ENCODE data around the gene ALKBH4.
"Not testable (repeated sequence)": the region's sequence is repeated elsewhere in the genome, so short reads cannot be mapped to it uniquely, and the experiment has no call there.

The ALKBH4 gene

DNA sequence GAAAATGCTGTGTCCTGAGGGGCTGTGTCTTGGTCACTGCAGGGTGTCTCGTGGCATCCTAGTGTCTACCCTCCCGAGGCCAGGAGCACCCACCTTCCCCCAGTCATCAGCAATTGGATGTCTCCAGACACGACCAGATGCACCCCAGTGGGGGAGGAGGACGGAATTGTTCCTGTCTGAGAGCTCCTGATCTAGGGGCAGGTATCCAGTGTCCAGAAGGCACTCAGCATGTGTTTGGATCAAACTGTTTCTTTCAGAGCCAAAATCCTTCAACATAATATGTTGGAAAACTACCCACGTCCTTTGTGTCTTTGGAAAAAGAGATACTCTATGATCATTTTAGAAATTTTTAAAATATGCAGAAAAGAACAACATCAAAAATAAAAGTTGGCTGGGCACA lies 51.6 kb downstream of the ALKBH4 start:
- no peaks in the 10 kb centered on the region for H3K4me1 ChIP-seq (ENCODE audit: control insufficient read depth, insufficient read depth, low read length)
- H3K36me3 ChIP-seq (ENCODE audit: control insufficient read depth, insufficient read depth, low read length): peaks cover 46% of the 10 kb centered on the region
- no peaks in the 10 kb centered on the region for H3K27me3 ChIP-seq (ENCODE audit: control insufficient read depth, insufficient read depth, low read length, poor library complexity, severe bottlenecking)
- no peak overlapping the region for H3K4me3 ChIP-seq (ENCODE audit: insufficient read depth, low read depth, low read length)
- peaks cover 3% of the 10 kb centered on the region for H3K9me3 ChIP-seq (ENCODE audit: control insufficient read depth, low read length)
- 96 to 98% methylated on average over 4 to 5 of the region's 5 CpGs for WGBS, 2 experiments
- H3K27ac ChIP-seq (ENCODE audit: insufficient read depth, low read depth, low read length, poor library complexity, severe bottlenecking): no peak overlapping the region

GRCh38 chr7:102412548-102412947 lies 52.1 kb downstream of the ALKBH4 start:
- Histone ChIP-seq H3K9me3 (ENCODE audit: control insufficient read depth, low read length) (peaks cover 3% of the 10 kb centered on the region), H3K27me3 (ENCODE audit: control insufficient read depth, insufficient read depth, low read length, poor library complexity, severe bottlenecking) (no peaks in the 10 kb centered on the region), H3K4me3 (ENCODE audit: insufficient read depth, low read depth, low read length) (no peak overlapping the region), H3K27ac (ENCODE audit: insufficient read depth, low read depth, low read length, poor library complexity, severe bottlenecking) (no peak overlapping the region), H3K36me3 (ENCODE audit: control insufficient read depth, insufficient read depth, low read length) (peaks cover 51% of the 10 kb centered on the region), H3K4me1 (ENCODE audit: control insufficient read depth, insufficient read depth, low read length) (no peaks in the 10 kb centered on the region)
- WGBS, 2 experiments: 86 to 91% methylated on average over 6 of the region's 6 CpGs

DNA sequence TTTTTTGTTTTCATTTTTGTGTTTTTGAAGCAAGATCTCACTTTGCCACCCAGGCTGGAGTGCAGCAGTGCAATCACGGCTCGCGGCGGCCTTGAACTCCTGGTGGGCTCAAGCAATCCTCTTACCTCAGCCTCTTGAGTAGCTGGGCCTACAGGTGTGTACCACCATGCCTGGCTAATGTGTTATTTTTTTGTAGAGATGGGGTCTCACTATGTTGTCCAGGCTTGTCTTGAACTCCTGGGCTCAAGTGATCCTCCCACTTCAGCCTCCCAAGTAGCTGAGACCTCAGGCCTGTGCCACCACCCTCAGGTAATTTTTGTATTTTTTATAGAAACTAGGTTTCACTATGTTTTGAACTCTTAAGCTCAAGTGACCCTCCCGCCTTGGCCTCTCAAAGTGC lies 53.7 kb downstream of the ALKBH4 start:
- Histone ChIP-seq H3K36me3 (ENCODE audit: control insufficient read depth, insufficient read depth, low read length) (peaks cover 62% of the 10 kb centered on the region), H3K4me3 (ENCODE audit: insufficient read depth, low read depth, low read length) (no peak overlapping the region)

GRCh38 chr7:102410123-102410522 lies 54.5 kb downstream of the ALKBH4 start:
- H3K4me3 ChIP-seq (ENCODE audit: insufficient read depth, low read depth, low read length): no peak overlapping the region
- H3K9me3 ChIP-seq (ENCODE audit: control insufficient read depth, low read length): peaks cover 3% of the 10 kb centered on the region
- 78 to 79% methylated on average over 6 of the region's 6 CpGs for WGBS, 2 experiments
- peaks cover 65% of the 10 kb centered on the region for H3K36me3 ChIP-seq (ENCODE audit: control insufficient read depth, insufficient read depth, low read length)
- no peak overlapping the region for H3K27ac ChIP-seq (ENCODE audit: insufficient read depth, low read depth, low read length, poor library complexity, severe bottlenecking)
- H3K27me3 ChIP-seq (ENCODE audit: control insufficient read depth, insufficient read depth, low read length, poor library complexity, severe bottlenecking): no peaks in the 10 kb centered on the region
- no peaks in the 10 kb centered on the region for H3K4me1 ChIP-seq (ENCODE audit: control insufficient read depth, insufficient read depth, low read length)

More for the DNA sequence above, 53.7 kb downstream of the ALKBH4 start:
- peaks cover 3% of the 10 kb centered on the region for H3K9me3 ChIP-seq (ENCODE audit: control insufficient read depth, low read length)
- 95 to 97% methylated on average over 5 of the region's 5 CpGs for WGBS, 2 experiments
- H3K4me1 ChIP-seq (ENCODE audit: control insufficient read depth, insufficient read depth, low read length): no peaks in the 10 kb centered on the region
- H3K27me3 ChIP-seq (ENCODE audit: control insufficient read depth, insufficient read depth, low read length, poor library complexity, severe bottlenecking): no peaks in the 10 kb centered on the region
- no peak overlapping the region for H3K27ac ChIP-seq (ENCODE audit: insufficient read depth, low read depth, low read length, poor library complexity, severe bottlenecking)

- WGBS, 2 experiments: 95 to 96% methylated on average over 3 to 4 of the region's 4 CpGs
- H3K4me1 ChIP-seq (ENCODE audit: control insufficient read depth, insufficient read depth, low read length): no peaks in the 10 kb centered on the region
- H3K4me3 ChIP-seq (ENCODE audit: insufficient read depth, low read depth, low read length): no peak overlapping the region
- peaks cover 65% of the 10 kb centered on the region for H3K36me3 ChIP-seq (ENCODE audit: control insufficient read depth, insufficient read depth, low read length)
- peaks cover 3% of the 10 kb centered on the region for H3K9me3 ChIP-seq (ENCODE audit: control insufficient read depth, low read length)
- no peak overlapping the region for H3K27ac ChIP-seq (ENCODE audit: insufficient read depth, low read depth, low read length, poor library complexity, severe bottlenecking)
- no peaks in the 10 kb centered on the region for H3K27me3 ChIP-seq (ENCODE audit: control insufficient read depth, insufficient read depth, low read length, poor library complexity, severe bottlenecking)
Measured at GRCh38 chr7:102409340-102409739, 55.3 kb downstream of the ALKBH4 start.

- WGBS, 2 experiments: 93 to 96% methylated on average over 6 of the region's 6 CpGs
- H3K4me1 ChIP-seq (ENCODE audit: control insufficient read depth, insufficient read depth, low read length): not testable (repeated sequence)
- peaks cover 65% of the 10 kb centered on the region for H3K36me3 ChIP-seq (ENCODE audit: control insufficient read depth, insufficient read depth, low read length)
Measured at GRCh38 chr7:102408530-102408929, 56.1 kb downstream of the ALKBH4 start.

GRCh38 chr7:102407910-102408309 lies 56.8 kb downstream of the ALKBH4 start:
- Histone ChIP-seq H3K4me1 (ENCODE audit: control insufficient read depth, insufficient read depth, low read length) (no peaks in the 10 kb centered on the region), H3K27me3 (ENCODE audit: control insufficient read depth, insufficient read depth, low read length, poor library complexity, severe bottlenecking) (no peaks in the 10 kb centered on the region), H3K4me3 (ENCODE audit: insufficient read depth, low read depth, low read length) (no peak overlapping the region), H3K27ac (ENCODE audit: insufficient read depth, low read depth, low read length, poor library complexity, severe bottlenecking) (no peak overlapping the region), H3K36me3 (ENCODE audit: control insufficient read depth, insufficient read depth, low read length) (peaks cover 63% of the 10 kb centered on the region), H3K9me3 (ENCODE audit: control insufficient read depth, low read length) (peaks cover 3% of the 10 kb centered on the region)
- 93 to 98% methylated on average over 6 of the region's 6 CpGs for WGBS, 2 experiments

More at GRCh38 chr7:102408530-102408929, 56.1 kb downstream of the ALKBH4 start:
- not testable (repeated sequence) for H3K27ac ChIP-seq (ENCODE audit: insufficient read depth, low read depth, low read length, poor library complexity, severe bottlenecking); H3K27me3 ChIP-seq (ENCODE audit: control insufficient read depth, insufficient read depth, low read length, poor library complexity, severe bottlenecking); H3K4me3 ChIP-seq (ENCODE audit: insufficient read depth, low read depth, low read length); H3K9me3 ChIP-seq (ENCODE audit: control insufficient read depth, low read length)
